Vagina (tissue), 2 donors: ENCODE results near the gene ERBB4. TPM values are rescaled to one million over a fixed set of nuclear protein-coding genes. Genes with fewer than 3 reads are reported as not detected.

Source experiments
- DNase-seq, 2 donors: peaks; one replicate each; pipeline ENCODE4 v3.0.0-alpha.2; 2017; ENCODE audit errors: extremely low spot score in 2 of 2
- H3K27ac ChIP-seq: fragments of 200-600 bp; sonication (generic); one replicate; pipeline ENCODE4 v1.5.1; 2019
- H3K27me3 ChIP-seq: fragments of 200-600 bp; sonication (generic); one replicate; pipeline ENCODE4 v1.5.1; 2019
- H3K36me3 ChIP-seq, 2 donors: fragments of 200-600 bp; sonication (generic); one replicate each; pipeline ENCODE4 v1.5.1; 2017 to 2019
- H3K4me1 ChIP-seq: fragments of 200-600 bp; sonication (generic); one replicate; pipeline ENCODE4 v1.5.1; 2019
- H3K4me3 ChIP-seq, 2 donors: fragments of 200-600 bp; sonication (generic); 1 replicate in 1 of 2; 2 replicates in 1 of 2; pipeline ENCODE4 v1.5.1; 2016 to 2019
- H3K9me3 ChIP-seq: fragments of 200-600 bp; sonication (generic); one replicate; pipeline ENCODE4 v1.5.1; 2019
- CTCF ChIP-seq, 3 experiments: fragments of 450-650 bp in 2 of 3; fragments of 200-600 bp in 1 of 3; sonication (generic) in 1 of 3; IDR thresholded peaks; one replicate each; pipeline ENCODE4 v1.5.1; 2017 to 2019; ENCODE audit warnings: antibody characterized with exemption in 3 of 3, mild to moderate bottlenecking in 2 of 3, moderate library complexity in 2 of 3
- POLR2A ChIP-seq, 2 donors: fragments of 450-650 bp; IDR thresholded peaks; one replicate each; pipeline ENCODE4 v1.6.1; 2017; ENCODE audit warnings: antibody characterized with exemption in 2 of 2, mild to moderate bottlenecking in 2 of 2, moderate library complexity in 2 of 2
- POLR2AphosphoS5 ChIP-seq, 2 donors: sonication (generic); formaldehyde crosslinking; IDR thresholded peaks; one replicate each; pipeline ENCODE4 v1.9.0; 2017; ENCODE audit warnings: antibody characterized with exemption in 2 of 2, mild to moderate bottlenecking in 2 of 2, low read depth in 1 of 2; ENCODE audit not compliant: insufficient read depth in 1 of 2
- intact Hi-C: fragments of 100-400 bp; cut with DNase I; formaldehyde crosslinking; loops from one replicate; pipeline ENCODE4 v1.15.1; 2023
- total RNA-seq: library from RNA; depleted of rRNA; stranded (reverse); fragments of >200 nt; gene quantifications from one replicate; pipeline ENCODE4 v1.2.3, GENCODE V29; 2016

The ERBB4 gene
- total RNA-seq, 1 donor from 2014 or later, result 0.25 TPM

GRCh38 chr2:212549463-212549862 lies 10.9 kb upstream of the ERBB4 start:
- no peak overlapping the region for H3K27ac ChIP-seq
- H3K9me3 ChIP-seq, result no peaks in the 10 kb centered on the region
- intact Hi-C loops, result no loop called here
- no peaks in the 10 kb centered on the region for H3K4me1 ChIP-seq
- DNase-seq, result no peak
- TF ChIP-seq POLR2A (IDR thresholded peaks at IDR 0.05) (no peak), POLR2AphosphoS5 (IDR thresholded peaks at IDR 0.05; ENCODE audit: insufficient read depth in 1 of 2, low read depth in 1 of 2) (no peak), CTCF (IDR thresholded peaks at IDR 0.05) (no peak)
- no peak overlapping the region for H3K4me3 ChIP-seq
- H3K27me3 ChIP-seq, result no peaks in the 10 kb centered on the region
- H3K36me3 ChIP-seq, result no peaks in the 10 kb centered on the region

- DNase-seq, result no peak
- no peak overlapping the region for H3K27ac ChIP-seq
- H3K4me1 ChIP-seq, result no peaks in the 10 kb centered on the region
- no peaks in the 10 kb centered on the region for H3K9me3 ChIP-seq
- intact Hi-C loops, result no loop called here
- H3K36me3 ChIP-seq, result no peaks in the 10 kb centered on the region
- TF ChIP-seq POLR2A (IDR thresholded peaks at IDR 0.05), result no peak
- no peak overlapping the region for H3K4me3 ChIP-seq
- no peaks in the 10 kb centered on the region for H3K27me3 ChIP-seq
Observed at GRCh38 chr2:212548455-212548819, 9.8 kb upstream of the ERBB4 start.

- DNase-seq, result no peak
- no peaks in the 10 kb centered on the region for H3K9me3 ChIP-seq
- no peak overlapping the region for H3K27ac ChIP-seq
- no peaks in the 10 kb centered on the region for H3K36me3 ChIP-seq
- no peaks in the 10 kb centered on the region for H3K27me3 ChIP-seq
- intact Hi-C loops, result no loop called here
- H3K4me3 ChIP-seq, result no peak overlapping the region
- H3K4me1 ChIP-seq, result no peaks in the 10 kb centered on the region
- TF ChIP-seq CTCF (IDR thresholded peaks at IDR 0.05) (no peak), POLR2A (IDR thresholded peaks at IDR 0.05) (no peak), POLR2AphosphoS5 (IDR thresholded peaks at IDR 0.05; ENCODE audit: insufficient read depth in 1 of 2, low read depth in 1 of 2) (no peak)
Observed at GRCh38 chr2:212547716-212548454, 9.3 kb upstream of the ERBB4 start.

- no peak for DNase-seq
- Histone ChIP-seq H3K27me3 (no peaks in the 10 kb centered on the region), H3K4me1 (no peaks in the 10 kb centered on the region), H3K9me3 (no peaks in the 10 kb centered on the region), H3K4me3 (no peak overlapping the region), H3K36me3 (no peaks in the 10 kb centered on the region), H3K27ac (no peak overlapping the region)
- intact Hi-C loops, result no loop called here
- TF ChIP-seq POLR2A (IDR thresholded peaks at IDR 0.05), result no peak
- no peak for TF ChIP-seq POLR2AphosphoS5 (IDR thresholded peaks at IDR 0.05; ENCODE audit: insufficient read depth in 1 of 2, low read depth in 1 of 2)
- no peak for TF ChIP-seq CTCF (IDR thresholded peaks at IDR 0.05)
Observed at GRCh38 chr2:212546669-212547068, 8.1 kb upstream of the ERBB4 start.

- TF ChIP-seq CTCF (IDR thresholded peaks at IDR 0.05), result no peak
- no peak for TF ChIP-seq POLR2AphosphoS5 (IDR thresholded peaks at IDR 0.05; ENCODE audit: insufficient read depth in 1 of 2, low read depth in 1 of 2)
- no peak for TF ChIP-seq POLR2A (IDR thresholded peaks at IDR 0.05)
- Histone ChIP-seq H3K36me3 (no peaks in the 10 kb centered on the region), H3K4me1 (peaks cover 24% of the 10 kb centered on the region), H3K27me3 (no peaks in the 10 kb centered on the region), H3K9me3 (no peaks in the 10 kb centered on the region), H3K4me3 (no peak overlapping the region), H3K27ac (no peak overlapping the region)
- intact Hi-C loops, result no loop called here
- no peak for DNase-seq
Observed at GRCh38 chr2:212540341-212540740, 1.7 kb upstream of the ERBB4 start.
